HL-60/S4 (cell line): ENCODE data around the gene C3orf80.
"Not testable (repeated sequence)": the region's sequence is repeated elsewhere in the genome, so short reads cannot be mapped to it uniquely, and the experiment has no call there.

Experiments used
- in situ Hi-C: fragments of 300-500 bp; cut with MboI; formaldehyde crosslinking; loops from 2 replicates; pipeline ENCODE4 v1.14.3; 2022; ENCODE audit warnings: low sequenced_read_pairs

C3orf80 gene

DNA sequence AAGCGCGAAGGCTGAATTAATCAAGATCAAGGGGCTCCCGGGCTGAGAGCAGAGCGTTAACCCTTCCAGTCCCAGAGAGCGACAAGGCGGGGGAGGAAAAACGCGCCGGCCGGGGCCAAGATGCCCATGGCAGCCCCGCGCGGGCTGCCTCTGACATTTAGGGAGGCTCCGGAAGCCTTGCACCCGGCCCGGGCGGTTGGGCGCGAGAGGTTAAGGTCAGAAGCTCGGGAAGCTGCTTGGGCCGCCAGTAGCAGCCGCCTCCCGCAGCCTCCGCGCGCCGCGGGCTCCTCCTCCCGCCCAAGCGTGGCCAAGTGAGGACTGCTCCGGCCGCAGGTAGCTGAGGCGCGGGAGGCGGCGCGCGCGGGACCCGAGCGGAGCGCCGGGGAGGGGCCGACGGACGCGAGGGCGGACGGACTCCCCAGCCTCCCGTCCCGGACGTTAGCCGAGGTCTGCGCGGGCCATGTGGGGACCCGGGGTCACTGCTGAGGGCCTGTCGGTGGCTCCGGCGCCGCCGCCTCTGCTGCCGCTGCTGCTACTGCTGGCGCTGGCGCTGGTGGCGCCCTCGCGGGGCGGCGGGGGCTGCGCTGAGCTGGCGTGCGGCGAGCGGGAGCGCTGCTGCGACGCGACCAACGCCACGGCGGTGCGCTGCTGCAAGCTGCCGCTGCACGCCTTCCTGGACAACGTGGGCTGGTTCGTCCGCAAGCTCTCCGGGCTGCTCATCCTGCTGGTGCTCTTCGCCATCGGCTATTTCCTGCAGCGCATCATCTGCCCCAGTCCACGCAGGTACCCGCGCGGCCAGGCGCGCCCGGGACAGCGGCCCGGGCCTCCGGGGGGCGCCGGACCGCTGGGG lies at the start of gene C3orf80:
C3orf80 (plus strand) TSS at position 247 of the 850 bp plus-strand sequence; CDS start at position 461, 214 bp downstream.
- in situ Hi-C loops: no loop called here

GRCh38 chr3:160176923-160177322 lies 48.3 kb upstream of the C3orf80 start:
- in situ Hi-C loops: no loop called here

GRCh38 chr3:160178661-160179060 lies 46.6 kb upstream of the C3orf80 start:
- in situ Hi-C loops: not testable (repeated sequence)

DNA sequence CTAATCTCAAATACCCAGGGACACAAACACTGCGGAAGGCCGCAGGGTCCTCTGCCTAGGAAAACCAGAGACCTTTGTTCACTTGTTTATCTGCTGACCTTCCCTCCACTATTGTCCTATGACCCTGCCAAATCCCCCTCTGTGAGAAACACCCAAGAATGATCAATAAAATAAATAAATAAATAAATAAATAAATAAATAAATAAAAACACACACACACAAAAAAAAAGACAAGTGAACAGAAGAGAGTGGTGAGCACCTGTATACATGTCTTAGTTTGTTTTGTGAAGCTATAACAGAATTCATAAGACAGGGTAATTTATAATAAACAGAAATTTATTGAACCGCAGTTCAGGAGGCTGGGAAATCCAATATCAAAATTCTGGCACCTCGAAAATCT lies 45.8 kb upstream of the C3orf80 start:
- in situ Hi-C loops: not testable (repeated sequence)

- in situ Hi-C loops: no loop called here
Measured at GRCh38 chr3:160179906-160180305, 45.3 kb upstream of the C3orf80 start.

DNA sequence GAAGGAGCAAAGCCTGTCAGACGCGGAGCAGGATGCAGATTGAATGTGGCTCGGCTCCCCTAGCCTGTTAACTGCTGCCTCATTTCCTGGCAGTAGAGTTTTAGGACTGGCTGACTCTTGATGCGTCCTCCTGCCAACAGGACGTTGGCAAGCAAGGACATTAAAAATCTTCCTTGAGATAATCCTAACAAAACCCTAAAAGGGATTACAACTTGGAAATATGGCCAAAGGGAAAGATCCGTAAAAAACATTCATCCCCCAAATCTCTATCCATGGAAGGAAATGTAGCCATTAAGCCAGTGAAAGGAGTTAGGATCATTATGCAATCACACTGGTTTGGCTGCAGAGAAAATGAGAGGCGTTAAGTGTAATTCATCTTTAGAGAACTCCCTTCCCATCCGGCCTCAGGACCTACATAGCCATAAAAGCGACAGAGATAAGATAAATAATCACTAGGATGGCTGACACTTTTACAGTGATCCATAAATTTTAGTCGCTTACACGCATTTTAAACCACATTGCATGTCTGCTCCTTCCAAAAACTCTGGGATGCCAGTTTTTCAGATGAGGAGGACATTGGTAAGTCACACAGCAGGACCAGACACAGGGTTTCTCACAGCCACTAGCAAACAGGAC lies 44.5 kb upstream of the C3orf80 start:
- in situ Hi-C loops: no loop called here

DNA sequence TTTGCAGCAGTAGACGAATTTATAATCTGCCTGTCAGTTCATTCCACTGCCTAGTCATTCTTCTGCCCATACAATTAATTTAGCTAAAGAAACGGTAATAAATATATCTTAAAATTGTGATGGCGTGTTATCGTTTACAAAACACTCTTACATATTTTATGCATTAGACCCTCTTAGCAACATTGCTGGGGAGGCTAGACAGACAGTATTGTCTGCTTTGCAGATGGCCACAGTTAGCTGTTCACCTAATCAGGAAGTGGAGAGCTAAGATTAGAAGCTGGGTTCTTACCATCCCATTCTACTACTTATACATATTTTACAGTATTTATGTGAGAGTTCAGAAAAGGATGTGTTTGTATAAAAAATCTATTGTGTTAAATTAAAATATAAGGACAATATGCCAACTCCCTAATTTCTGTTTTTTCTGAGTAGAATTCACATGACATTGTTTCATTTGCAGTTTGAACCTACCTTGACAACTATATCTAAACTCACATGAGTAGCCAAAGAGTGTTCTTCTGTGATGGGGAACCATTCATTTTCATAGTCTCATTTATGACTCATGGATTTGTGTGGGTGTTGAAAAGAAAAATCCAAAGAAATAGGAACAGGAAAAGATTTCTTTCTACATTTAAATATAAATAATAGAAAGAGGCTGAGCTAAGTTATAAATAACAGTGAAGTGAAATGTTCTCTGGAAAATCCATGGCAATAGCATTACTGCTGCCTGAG lies 41.7 kb upstream of the C3orf80 start:
- in situ Hi-C loops: no loop called here

- in situ Hi-C loops: no loop called here
Measured at GRCh38 chr3:160184655-160185054, 40.6 kb upstream of the C3orf80 start.

DNA sequence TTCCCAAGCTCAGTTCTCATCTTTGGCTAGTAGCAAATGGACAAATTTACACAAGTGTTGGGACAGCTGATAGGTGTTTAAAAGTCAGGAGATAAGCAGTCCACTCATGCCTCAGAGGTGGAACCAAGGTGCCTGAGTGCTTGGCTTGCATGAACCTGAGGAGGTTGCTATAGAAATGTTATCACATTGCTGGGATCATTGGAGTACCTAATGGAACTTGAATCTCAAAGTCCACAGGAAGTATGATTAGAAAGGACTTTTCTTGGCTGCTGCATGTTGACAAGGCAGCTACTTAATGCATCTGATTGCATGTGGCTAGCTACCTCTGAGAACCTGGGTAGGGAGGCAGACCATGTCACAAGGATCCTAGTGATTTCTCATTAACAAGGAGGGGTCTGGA lies 39.5 kb upstream of the C3orf80 start:
- in situ Hi-C loops: no loop called here

GRCh38 chr3:160187288-160187687 lies 37.9 kb upstream of the C3orf80 start:
- in situ Hi-C loops: no loop called here

GRCh38 chr3:160192310-160193029 lies 32.8 kb upstream of the C3orf80 start:
- in situ Hi-C loops: no loop called here

DNA sequence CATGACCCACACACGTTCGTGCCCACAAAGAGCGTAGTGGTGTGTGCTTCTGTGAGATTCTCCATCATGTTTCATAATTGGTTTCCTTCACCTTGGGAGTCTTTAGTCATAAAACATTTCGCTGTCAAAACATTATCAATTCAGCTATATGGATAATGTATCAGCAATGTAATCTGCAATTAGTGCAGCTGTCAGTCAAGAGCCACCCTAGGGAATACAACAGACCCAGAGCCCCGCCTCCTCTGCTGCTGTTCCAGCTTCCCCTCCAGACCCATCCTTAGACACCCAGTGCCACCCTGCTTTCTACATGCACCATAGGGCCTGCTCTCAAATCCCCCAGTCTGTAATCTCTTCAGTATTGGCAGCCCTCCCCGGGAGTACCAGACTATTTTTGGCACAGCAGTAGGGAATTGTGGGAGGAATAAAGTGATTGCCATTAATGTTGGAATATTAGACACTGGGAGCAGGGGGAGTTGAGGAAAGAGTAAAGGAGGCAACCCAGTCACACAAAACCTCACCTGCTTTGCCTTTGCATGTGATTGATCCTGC lies 31.5 kb upstream of the C3orf80 start:
- in situ Hi-C loops: no loop called here

DNA sequence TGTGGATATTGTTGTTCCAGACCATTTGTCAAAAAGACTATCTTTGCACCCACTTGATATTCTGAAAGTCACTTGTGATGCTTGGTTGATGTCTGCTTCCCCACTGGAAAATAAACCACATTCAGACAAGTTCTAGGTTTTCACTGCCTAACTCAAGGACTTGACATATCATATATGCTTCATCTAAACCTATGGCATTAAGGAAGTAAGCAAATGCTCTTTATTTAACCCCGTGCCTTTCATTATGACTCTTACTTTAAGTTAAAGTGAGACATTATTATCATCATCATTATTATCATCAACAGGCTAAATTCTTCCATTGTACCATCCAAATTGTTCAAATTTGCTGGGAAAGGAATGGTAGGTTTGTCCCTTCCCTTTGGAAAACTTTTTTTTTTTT lies 30.8 kb upstream of the C3orf80 start:
- in situ Hi-C loops: no loop called here

- in situ Hi-C loops: no loop called here
Measured at GRCh38 chr3:160195106-160195505, 30.1 kb upstream of the C3orf80 start.

GRCh38 chr3:160196511-160197104 lies 28.6 kb upstream of the C3orf80 start:
- in situ Hi-C loops: no loop called here

DNA sequence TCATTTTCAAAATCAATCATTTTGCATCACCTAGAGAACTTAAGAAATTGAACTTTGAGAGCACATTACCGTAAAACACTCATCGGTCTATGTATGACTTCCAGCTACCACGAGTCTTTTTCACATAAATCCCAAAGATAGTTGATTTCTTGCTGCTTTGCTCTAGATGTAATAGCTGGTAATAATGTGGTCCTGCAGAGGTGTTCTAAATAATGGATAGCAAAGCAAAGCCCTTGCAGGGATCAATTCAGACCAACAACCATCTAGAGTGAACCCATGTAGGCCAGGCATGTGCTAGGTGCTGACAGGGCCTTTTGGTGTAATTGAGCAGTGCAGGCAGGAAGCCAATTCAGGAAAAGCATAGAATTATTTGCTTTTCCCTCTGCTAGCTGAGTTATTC lies 26.1 kb upstream of the C3orf80 start:
- in situ Hi-C loops: no loop called here

DNA sequence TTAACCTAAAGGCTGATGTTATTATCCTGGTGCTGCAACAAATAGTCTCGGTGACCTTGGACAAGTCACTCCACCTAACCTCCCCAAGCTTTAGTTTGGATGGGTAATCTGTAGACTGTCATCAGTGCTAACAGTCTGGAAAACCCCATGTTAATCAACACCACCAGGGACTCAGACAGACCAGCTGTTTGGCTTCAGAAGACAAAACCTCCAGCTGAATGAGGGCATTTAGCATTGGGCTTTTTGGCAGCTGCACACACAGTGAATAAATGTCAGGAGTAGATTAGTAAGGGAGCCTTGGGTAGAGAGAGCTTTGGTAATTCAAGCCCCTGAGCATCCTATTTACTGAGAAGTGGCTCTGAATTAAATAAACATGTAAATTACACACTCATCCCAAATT lies 24.9 kb upstream of the C3orf80 start:
- in situ Hi-C loops: no loop called here

GRCh38 chr3:160204396-160205011 lies 20.7 kb upstream of the C3orf80 start:
- in situ Hi-C loops: not testable (repeated sequence)

DNA sequence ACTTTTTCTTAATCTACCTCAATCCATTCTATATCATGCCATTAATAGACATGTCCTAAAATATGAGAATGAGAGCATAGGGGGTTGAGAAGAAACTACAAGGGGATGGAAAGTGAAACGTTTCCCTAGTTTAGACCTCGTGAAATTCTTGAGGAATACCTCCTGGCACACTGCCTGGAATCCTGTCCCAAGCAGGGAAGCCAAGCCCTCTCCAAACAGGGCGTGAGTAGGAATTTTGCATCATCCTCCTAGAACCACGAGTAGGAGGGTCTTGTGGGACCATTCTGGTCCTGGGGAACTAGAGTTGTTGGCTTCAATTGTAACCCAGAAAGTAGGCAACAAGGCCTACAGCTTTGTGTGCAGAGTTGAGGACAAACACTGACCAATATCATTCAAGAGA lies 19.6 kb upstream of the C3orf80 start:
- in situ Hi-C loops: no loop called here

DNA sequence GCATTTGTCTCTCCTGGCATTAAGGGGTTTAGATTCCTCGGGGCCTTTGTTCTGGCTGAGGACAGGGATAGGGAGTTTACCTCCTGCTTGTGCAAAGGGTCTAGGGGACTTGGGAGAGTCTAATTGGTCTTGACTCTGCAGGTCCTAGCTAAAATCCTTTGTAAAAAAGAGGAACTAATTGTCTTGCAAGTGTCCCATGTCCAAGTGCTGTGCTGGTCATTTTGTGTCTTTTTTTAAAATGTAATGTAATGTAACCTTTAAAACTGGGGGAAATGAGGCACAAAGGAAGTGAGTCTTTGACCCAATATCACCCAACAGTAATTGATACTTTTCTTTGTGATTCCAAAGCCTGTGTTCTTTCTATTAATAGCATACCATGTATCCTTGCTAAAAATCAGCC lies 14.9 kb upstream of the C3orf80 start:
- in situ Hi-C loops: no loop called here
